NCI-H226 (cell line): ENCODE data around the gene PXYLP1.
"Not testable (repeated sequence)": the region's sequence is repeated elsewhere in the genome, so short reads cannot be mapped to it uniquely, and the experiment has no call there.

Experiments
- DNase-seq: peaks from one replicate; pipeline ENCODE4 v3.0.0-alpha.2; 2015

The PXYLP1 gene

DNA sequence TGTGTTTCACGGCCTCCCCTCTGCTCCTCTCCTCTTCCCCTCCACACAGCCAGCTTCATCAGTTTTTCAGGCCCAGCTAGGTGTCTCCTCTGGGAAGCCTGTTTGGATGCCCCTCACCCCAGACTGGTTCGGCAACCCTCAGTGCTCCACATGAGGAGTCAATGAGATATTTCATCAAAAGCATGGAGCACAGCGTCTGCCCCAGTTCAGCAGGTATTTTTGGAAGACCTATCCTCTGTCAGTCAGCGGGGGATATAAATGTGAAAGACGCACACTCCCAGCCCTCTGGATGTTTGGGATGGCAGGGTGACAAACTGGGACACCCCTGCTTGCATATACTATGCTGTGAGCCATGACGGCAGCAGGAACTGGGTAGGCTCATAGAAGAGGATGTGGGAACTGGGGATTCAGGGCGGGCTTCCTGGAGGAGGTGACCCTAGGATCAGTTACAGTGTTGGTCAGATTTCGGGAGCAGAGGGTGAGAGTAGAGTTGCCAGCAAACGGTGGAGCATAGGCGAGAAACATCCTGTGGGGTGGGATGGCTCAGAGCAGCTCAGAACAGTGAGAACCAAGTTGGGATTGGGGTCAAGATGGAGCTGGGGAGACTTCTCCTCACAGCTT, 42.9 kb downstream of the PXYLP1 start:
- no peak for DNase-seq

DNA sequence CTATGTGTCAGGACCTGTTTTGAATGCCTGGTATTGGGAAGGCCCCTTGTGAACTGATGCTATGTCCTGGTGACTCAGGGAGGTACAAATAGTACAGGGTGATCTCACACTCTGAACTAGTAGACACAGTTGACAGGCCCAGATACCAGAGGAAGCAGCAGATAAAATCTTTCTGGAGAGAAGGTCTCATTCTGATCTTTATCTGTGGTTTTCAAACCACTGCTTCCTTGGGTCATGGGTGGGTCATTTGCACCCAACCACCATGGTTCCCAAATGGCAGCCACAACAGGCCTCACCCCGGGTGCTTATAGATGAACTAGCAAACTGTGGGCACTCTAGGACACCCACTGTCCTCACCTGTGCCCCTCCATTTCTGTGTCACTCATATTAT, 43.4 kb downstream of the PXYLP1 start:
- no peak for DNase-seq

DNA sequence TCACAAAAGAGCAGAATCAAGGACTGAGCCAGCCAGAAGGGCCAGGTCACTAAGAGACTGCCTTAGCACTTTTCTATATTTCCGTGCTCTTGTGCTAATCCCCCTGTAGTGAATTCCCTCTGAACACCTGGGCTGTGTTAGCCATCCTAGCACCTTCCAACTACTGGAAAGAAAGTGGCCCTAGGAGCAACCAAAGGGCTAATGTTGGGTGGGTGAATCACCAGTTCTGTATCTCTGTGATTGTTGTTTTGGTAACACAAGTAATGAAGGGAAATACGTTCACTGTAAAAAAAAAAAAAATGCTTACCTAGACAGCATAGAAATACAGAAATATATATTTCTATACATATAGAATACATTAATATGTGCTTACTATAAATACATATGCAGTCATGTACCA, 43.9 kb downstream of the PXYLP1 start:
- DNase-seq: no peak

GRCh38 chr3:141275973-141276372, 44.3 kb downstream of the PXYLP1 start:
- peak; percentile 40 for DNase-seq

DNA sequence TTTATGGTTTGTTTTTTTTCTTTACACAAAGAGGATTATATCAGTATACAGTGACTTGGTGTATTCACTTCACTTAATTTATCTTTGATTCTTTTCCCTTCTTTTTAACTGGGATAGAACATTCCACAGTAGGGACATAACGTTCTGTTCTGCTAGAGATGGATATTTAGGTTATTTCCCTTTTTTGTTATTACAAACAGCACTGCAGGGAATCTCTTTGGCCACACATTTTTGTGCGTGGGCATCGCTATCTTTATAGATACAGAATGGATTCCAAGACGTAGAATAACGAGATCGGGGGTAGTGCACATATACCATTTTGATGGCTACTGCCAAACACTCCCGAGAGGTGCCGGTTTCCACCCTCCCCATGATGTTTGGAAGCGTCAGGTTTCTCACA, 44.8 kb downstream of the PXYLP1 start:
- DNase-seq: no peak

- no peak for DNase-seq
Measured at GRCh38 chr3:141277451-141277850, 45.8 kb downstream of the PXYLP1 start.

- DNase-seq: no peak
Measured at GRCh38 chr3:141278196-141279076, 46.8 kb downstream of the PXYLP1 start.

DNA sequence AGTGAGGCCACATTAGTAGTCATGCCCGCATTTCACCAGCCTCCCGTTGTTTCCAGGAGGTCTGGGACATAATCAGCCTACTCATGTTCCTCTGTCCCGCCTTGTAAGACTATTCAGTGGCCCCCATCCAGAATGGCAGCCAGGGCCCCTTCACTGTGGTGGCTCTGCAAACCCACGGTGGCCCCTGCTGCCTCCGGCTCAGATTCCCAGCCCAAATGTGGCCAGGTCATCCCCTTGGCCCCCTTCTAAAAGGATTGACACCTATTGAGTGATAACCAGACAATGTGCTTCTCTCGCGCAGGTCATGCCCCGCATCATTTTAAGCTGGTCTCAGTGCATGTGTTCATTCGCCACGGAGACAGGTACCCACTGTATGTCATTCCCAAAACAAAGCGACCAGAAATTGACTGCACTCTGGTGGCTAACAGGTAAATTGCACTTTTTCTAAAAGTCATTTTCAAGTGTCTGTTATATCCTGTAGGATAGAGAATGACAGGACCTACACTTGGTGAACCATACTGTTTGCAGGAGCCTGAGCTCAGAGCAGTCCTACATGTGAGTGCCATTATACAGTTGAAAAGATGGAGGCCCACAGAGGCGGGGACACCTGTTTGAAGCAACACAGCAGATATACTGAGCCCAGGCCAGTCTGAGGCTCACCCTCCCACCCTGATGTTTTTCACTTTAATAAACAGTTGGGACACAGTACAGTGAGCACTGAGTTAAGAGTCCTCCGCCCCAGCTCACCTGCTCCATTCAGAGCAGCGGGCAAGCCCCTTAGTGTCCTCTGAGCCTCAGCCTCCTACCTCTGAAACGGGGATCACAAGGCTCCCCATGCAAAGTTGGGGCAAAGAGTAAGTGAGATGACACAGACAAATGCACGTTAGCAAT, 47.7 kb downstream of the PXYLP1 start:
- DNase-seq: peak; percentile 20

DNA sequence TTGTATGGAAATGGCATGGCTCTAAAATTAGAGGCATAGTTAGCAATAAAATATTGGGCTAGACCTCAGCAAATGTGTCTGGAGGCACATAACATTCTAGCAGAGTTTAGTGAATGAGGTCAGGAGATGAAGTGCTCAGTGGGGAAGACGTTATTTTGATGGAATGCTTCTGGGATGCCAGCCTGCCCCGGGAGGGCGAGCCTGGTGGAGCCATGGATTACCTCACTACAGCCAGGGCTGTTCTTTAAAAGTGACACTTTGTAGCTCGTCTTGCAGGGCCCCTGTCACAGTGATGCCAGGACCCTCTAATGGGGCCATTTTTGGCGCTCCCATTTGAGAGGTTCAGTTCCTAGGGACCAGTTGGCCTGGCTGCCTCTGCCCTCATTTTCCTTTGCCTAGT, 48.5 kb downstream of the PXYLP1 start:
- peak; percentile 26 for DNase-seq

DNA sequence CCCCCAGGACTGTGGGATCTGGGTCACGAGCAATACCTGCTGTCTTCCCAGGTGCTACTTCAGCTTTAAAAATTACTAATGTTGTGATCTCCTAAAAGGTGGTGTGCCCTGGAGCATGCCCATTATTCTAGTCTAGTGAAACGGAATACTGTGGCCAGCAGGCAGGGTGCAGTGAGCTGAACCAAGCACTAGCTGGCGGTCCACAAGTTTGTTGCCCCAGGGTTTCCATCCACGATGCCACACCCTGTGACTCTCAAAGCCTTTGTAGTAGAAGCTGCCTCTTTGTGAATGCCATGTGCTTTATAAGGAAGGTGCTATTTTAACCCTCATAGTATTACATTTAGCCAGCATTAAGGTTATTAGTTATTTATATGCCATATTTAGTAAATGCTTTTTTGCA, 49.1 kb downstream of the PXYLP1 start:
- DNase-seq: no peak

DNA sequence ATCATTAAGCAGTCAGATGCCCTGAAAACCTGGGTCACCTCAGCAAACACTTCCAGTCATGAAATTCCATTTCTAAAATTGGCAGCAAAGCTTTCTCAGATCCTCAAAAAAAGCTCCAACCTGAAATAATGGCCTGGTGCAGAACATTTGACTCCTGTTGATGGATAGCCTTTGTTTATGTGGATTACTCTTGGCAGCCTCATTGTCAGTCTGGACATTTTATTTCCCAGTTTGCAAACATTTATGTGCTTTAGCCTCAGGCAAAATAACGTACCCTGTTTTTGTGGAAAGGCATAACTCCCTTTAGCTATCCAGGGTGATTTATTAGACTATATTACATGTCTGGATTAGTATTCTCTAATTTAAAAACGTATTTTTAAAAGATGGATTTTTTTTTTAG, 53.9 kb downstream of the PXYLP1 start:
- no peak for DNase-seq

- DNase-seq: no peak
Measured at GRCh38 chr3:141286856-141287255, 55.2 kb downstream of the PXYLP1 start.

DNA sequence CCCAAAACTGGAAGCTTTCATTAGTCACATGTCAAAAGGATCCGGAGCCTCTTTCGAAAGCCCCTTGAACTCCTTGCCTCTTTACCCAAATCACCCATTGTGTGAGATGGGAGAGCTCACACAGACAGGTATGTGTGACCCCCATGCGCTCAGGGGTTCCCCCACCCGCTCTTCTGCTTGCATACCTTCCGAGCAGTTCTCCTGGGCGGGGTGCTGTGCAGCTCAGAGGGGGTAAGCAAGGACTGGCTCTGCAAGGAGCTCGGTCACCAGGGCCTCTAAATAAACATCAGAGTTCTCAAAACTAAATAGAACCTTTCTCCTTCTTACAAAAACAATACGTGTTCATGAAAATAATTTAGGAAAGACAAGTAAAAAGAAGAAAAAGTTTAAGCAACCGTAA, 55.7 kb downstream of the PXYLP1 start:
- DNase-seq: no peak

- DNase-seq: no peak
Measured at GRCh38 chr3:141288336-141288990, 56.8 kb downstream of the PXYLP1 start.

DNA sequence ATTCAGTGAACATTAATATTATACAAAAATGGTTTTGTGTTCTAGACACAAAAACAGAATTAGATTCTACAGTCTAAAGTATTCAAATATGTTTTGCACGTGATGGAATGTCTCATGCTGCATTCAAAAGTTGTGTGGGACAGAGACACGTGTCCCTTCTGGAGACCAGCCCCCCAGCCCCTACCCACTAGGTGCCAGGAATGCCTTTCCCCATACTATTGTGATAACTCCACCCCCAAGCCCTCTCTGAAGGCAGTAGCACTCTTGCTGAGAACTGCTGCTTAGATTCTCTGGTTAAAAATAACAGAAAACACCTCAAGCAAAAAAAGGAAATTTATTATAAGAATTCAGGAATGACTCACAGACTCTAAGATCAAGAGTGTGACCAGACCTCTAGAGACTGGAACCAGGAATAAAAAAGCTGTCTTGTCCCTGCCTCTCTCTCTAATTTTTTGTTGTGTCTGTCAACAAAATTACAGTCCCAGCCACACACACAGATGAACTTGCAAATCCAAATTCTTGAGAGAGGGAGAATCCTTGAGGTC, 57.7 kb downstream of the PXYLP1 start:
- no peak for DNase-seq

DNA sequence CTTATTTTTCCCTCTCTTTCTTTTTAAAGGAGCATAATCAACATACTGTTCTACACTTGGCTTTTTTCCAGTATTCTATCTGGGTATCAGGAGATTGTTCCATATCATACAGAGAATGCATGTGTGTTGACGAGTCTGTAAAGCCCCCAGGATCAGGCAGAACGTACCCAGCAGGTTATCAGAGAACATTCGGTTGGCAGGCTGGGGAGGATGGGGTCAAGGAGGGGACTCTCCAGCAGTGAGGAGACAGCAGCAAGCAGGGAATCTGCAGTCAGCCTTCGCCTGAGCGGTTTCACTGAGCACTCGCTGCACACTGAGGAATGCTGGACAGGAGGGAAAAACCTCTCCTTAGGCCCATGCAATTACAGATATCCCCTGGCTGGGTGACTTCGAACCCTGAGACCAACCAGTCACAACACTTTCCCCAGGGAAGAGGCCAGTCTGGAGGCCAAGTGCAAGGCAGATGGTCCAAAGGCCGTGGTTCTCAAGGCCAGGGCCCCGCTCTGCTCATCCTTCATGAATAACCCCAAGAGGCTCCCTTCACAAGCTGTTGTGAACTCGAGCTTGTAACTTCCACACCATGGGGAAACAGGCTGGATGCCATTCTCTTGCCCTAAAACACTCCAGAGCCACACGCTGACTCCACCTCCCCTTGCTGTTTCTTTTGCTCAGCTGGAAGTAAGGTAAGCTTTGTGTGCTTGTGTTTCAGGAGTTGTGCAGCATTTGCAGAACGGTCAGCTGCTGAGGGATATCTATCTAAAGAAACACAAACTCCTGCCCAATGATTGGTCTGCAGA, 60.1 kb downstream of the PXYLP1 start:
- DNase-seq: no peak

DNA sequence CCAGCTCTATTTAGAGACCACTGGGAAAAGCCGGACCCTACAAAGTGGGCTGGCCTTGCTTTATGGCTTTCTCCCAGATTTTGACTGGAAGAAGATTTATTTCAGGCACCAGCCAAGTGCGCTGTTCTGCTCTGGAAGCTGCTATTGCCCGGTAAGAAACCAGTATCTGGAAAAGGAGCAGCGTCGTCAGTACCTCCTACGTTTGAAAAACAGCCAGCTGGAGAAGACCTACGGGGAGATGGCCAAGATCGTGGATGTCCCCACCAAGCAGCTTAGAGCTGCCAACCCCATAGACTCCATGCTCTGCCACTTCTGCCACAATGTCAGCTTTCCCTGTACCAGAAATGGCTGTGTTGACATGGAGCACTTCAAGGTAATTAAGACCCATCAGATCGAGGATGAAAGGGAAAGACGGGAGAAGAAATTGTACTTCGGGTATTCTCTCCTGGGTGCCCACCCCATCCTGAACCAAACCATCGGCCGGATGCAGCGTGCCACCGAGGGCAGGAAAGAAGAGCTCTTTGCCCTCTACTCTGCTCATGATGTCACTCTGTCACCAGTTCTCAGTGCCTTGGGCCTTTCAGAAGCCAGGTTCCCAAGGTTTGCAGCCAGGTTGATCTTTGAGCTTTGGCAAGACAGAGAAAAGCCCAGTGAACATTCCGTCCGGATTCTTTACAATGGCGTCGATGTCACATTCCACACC, 60.9 kb downstream of the PXYLP1 start:
- DNase-seq: no peak

DNA sequence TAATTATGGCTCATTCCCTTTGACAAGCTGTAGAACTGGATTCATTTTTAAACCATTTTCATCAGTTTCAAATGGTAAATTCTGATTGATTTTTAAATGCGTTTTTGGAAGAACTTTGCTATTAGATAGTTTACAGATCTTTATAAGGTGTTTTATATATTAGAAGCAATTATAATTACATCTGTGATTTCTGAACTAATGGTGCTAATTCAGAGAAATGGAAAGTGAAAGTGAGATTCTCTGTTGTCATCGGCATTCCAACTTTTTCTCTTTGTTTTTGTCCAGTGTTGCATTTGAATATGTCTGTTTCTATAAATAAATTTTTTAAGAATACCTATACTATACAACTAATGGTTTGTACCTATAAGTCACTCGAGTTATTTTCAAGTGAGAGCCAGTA, 62.7 kb downstream of the PXYLP1 start:
- no peak for DNase-seq

DNA sequence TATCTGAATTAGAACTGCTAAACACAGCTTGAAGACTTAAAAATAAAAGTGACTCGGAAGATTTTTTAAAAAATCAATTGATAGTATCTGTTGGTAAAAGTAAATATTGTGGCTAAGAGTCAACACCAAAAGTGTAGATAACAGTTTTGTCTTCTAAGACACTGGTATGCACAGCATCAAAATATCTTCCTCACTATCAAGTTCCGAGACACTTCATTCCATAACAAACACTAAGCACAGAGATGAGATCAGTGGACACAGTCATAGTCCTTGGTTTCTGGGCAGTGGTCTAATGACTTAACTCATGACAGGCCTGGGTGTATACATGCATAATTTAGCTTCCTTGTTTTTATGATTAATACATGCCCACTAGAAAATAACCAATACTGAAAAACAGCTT, 63.2 kb downstream of the PXYLP1 start:
- DNase-seq: peak; percentile 65

- DNase-seq: not testable (repeated sequence)
Measured at GRCh38 chr3:141300426-141300825, 68.8 kb downstream of the PXYLP1 start.
